GM18909 (cell line): ENCODE results near the gene MATN1.

Experiments used
- ATAC-seq: cut with Tn5 transposase; IDR thresholded peaks from one replicate; pipeline ENCODE4 v1.9.1; 2021; ENCODE audit warnings: mild to moderate bottlenecking; ENCODE audit not compliant: unreplicated experiment, poor library complexity

MATN1 gene

GRCh38 chr1:30686236-30686935 is 37.0 kb downstream of the MATN1 start:
- ATAC-seq, result no peak

GRCh38 chr1:30685796-30686165 is 37.6 kb downstream of the MATN1 start:
- no peak for ATAC-seq

- no peak for ATAC-seq
Observed at GRCh38 chr1:30684881-30685795, 38.2 kb downstream of the MATN1 start.

- no peak for ATAC-seq
Observed at GRCh38 chr1:30684259-30684658, 39.1 kb downstream of the MATN1 start.

GRCh38 chr1:30683699-30684098 is 39.7 kb downstream of the MATN1 start:
- ATAC-seq, result no peak

GRCh38 chr1:30682396-30683275 is 40.7 kb downstream of the MATN1 start:
- no peak for ATAC-seq

GRCh38 chr1:30681782-30682181 is 41.6 kb downstream of the MATN1 start:
- ATAC-seq, result no peak

GRCh38 chr1:30680879-30681278 is 42.5 kb downstream of the MATN1 start:
- ATAC-seq, result no peak

- no peak for ATAC-seq
Observed at GRCh38 chr1:30680429-30680828, 43.0 kb downstream of the MATN1 start.

GRCh38 chr1:30679976-30680305 is 43.4 kb downstream of the MATN1 start:
- ATAC-seq, result no peak

GRCh38 chr1:30679201-30679975 is 44.0 kb downstream of the MATN1 start:
- no peak for ATAC-seq

- no peak for ATAC-seq
Observed at GRCh38 chr1:30678209-30678608, 45.2 kb downstream of the MATN1 start.

GRCh38 chr1:30677471-30677870 is 45.9 kb downstream of the MATN1 start:
- no peak for ATAC-seq

GRCh38 chr1:30675761-30676160 is 47.6 kb downstream of the MATN1 start:
- no peak for ATAC-seq

- ATAC-seq, result no peak
Observed at GRCh38 chr1:30675289-30675688, 48.1 kb downstream of the MATN1 start.

- ATAC-seq, result no peak
Observed at GRCh38 chr1:30673395-30673794, 50.0 kb downstream of the MATN1 start.

GRCh38 chr1:30672661-30673060 is 50.7 kb downstream of the MATN1 start:
- no peak for ATAC-seq

GRCh38 chr1:30670240-30671060 is 52.9 kb downstream of the MATN1 start:
- no peak for ATAC-seq
